MG63 (cell line): ENCODE measurements around the gene DNAJC11. TPM values are rescaled to one million over a fixed set of nuclear protein-coding genes. Genes with fewer than 3 reads are reported as not detected.

Experiments used
- DNase-seq: peaks from one replicate; pipeline ENCODE4 v3.0.0-alpha.2; 2020
- H3K27me3 ChIP-seq: fragments of 250-450 bp; sonication (Bioruptor Pico); 2 replicates; pipeline ENCODE4 v1.5.1; 2020; ENCODE audit warnings: mild to moderate bottlenecking, moderate library complexity
- H3K36me3 ChIP-seq: fragments of 250-450 bp; sonication (Bioruptor Pico); 2 replicates; pipeline ENCODE4 v1.5.1; 2020; ENCODE audit warnings: mild to moderate bottlenecking, moderate library complexity
- H3K4me3 ChIP-seq: fragments of 250-450 bp; sonication (Bioruptor Pico); 2 replicates; pipeline ENCODE4 v1.5.1; 2020; ENCODE audit warnings: mild to moderate bottlenecking, moderate library complexity
- H3K9me3 ChIP-seq: fragments of 250-450 bp; sonication (Bioruptor Pico); 2 replicates; pipeline ENCODE4 v1.5.1; 2020; ENCODE audit warnings: mild to moderate bottlenecking, moderate library complexity
- total RNA-seq: library from RNA; depleted of rRNA; stranded (reverse); fragments of >200 nt; shearing (Covaris generic); gene quantifications from 2 replicates; pipeline ENCODE4 v1.2.3, GENCODE V29; 2014; ENCODE audit warnings: low replicate concordance; rRNA removed

Gene DNAJC11
- total RNA-seq, 1 experiment from 2014 or later: 71.8 TPM

DNA sequence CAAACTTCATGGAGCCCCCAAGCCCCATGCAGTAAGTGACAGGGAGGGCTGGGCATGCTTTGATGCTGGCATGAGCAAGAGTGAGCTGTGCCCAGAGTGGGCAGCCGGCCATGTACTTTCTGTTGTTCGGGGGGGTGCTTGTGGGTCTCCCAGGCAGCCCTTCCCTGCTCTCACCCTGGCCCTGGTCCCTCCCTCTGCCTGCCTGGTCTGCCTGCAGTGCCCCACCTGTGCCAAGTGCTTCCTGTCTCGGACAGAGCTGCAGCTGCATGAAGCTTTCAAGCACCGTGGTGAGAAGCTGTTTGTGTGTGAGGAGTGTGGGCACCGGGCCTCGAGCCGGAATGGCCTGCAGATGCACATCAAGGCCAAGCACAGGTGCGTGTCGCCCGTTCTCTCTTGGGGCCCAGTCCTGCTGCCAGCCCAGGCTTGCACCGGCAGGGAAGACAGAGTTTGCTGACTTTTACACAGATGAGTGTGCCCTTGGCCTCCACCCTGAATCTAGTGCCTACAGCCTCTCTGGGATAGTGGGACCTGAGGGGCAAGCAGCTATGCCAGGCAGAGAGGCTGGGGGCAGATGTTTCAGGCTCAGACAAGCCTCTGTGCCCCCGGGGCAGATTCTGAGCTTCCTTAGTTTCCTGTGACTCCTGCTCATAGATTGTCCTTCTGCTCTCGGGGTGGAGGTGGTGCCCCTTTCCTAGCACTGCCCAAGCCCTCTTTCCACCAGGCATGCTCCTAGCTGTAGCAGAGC lies 114.2 kb downstream of the DNAJC11 start:
- H3K27me3 ChIP-seq: no peaks in the 10 kb centered on the region

GRCh38 chr1:6586404-6586816 lies 115.2 kb downstream of the DNAJC11 start:
- Histone ChIP-seq H3K9me3 (no peaks in the 10 kb centered on the region), H3K27me3 (no peaks in the 10 kb centered on the region), H3K36me3 (peaks cover 4% of the 10 kb centered on the region), H3K4me3 (no peak overlapping the region)
- DNase-seq: no peak

More for the DNA sequence above, 114.2 kb downstream of the DNAJC11 start:
- no peak overlapping the region for H3K4me3 ChIP-seq
- H3K9me3 ChIP-seq: no peaks in the 10 kb centered on the region
- peaks cover 9% of the 10 kb centered on the region for H3K36me3 ChIP-seq
- peak; percentile 62 for DNase-seq

- no peak overlapping the region for H3K4me3 ChIP-seq
- H3K9me3 ChIP-seq: no peaks in the 10 kb centered on the region
- H3K36me3 ChIP-seq: peaks cover 4% of the 10 kb centered on the region
- H3K27me3 ChIP-seq: no peaks in the 10 kb centered on the region
- DNase-seq: no peak
These were observed 115.8 kb downstream of the DNAJC11 start for GRCh38 chr1:6585841-6586240.

- H3K27me3 ChIP-seq: no peaks in the 10 kb centered on the region
- H3K36me3 ChIP-seq: peaks cover 4% of the 10 kb centered on the region
- H3K4me3 ChIP-seq: no peak overlapping the region
- no peaks in the 10 kb centered on the region for H3K9me3 ChIP-seq
- no peak for DNase-seq
These were observed 116.4 kb downstream of the DNAJC11 start for GRCh38 chr1:6585081-6585722.

Other genes starting within 250 kb of the DNAJC11 start
- 0.63 TPM in 1 of 2 replicates, not detected in the other for gene TNFRSF25, start 235.6 kb downstream of the DNAJC11 start, total RNA-seq
- 0.02 and 1.2 TPM in 2 replicates for gene PLEKHG5, start 210.1 kb downstream of the DNAJC11 start, total RNA-seq
- 25.0 and 44.9 TPM in 2 replicates for gene NOL9, start 147.3 kb downstream of the DNAJC11 start, total RNA-seq
- gene TAS1R1, start 146.5 kb downstream of the DNAJC11 start, total RNA-seq: not detected in 2 replicates
- 20.6 and 32.5 TPM in 2 replicates for gene ZBTB48, start 121.8 kb downstream of the DNAJC11 start, total RNA-seq
- 27.8 and 32.0 TPM in 2 replicates for gene KLHL21, start 98.9 kb downstream of the DNAJC11 start, total RNA-seq
- gene PHF13, start 88.1 kb downstream of the DNAJC11 start, total RNA-seq: 15.1 and 20.0 TPM in 2 replicates
- gene THAP3, start 76.9 kb downstream of the DNAJC11 start, total RNA-seq: 26.6 and 29.0 TPM in 2 replicates
- 103 and 212 TPM in 2 replicates for gene CAMTA1, start 83.6 kb upstream of the DNAJC11 start, total RNA-seq